ENCODE measurements around the gene PGM2L1.

DNA sequence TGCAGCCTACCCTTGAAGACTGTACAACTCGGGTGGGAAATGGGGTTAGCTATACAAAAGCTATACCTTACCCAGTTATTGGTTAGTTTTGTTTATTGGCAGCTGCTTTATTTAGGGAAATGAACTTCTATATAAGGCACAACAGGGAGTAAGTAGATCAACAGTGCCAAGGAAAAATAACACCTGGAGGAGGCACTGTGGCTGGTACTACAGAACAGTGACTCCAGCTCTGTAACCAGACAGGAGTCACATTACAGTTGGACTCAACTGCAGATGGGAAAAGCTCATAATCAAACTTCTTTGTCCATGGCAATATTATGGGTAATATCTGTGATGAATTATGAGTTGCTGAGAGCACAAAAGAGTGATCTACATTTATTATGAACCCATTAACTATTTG, 100.7 kb downstream of the PGM2L1 start:
- TF ChIP-seq, protein P1, sequence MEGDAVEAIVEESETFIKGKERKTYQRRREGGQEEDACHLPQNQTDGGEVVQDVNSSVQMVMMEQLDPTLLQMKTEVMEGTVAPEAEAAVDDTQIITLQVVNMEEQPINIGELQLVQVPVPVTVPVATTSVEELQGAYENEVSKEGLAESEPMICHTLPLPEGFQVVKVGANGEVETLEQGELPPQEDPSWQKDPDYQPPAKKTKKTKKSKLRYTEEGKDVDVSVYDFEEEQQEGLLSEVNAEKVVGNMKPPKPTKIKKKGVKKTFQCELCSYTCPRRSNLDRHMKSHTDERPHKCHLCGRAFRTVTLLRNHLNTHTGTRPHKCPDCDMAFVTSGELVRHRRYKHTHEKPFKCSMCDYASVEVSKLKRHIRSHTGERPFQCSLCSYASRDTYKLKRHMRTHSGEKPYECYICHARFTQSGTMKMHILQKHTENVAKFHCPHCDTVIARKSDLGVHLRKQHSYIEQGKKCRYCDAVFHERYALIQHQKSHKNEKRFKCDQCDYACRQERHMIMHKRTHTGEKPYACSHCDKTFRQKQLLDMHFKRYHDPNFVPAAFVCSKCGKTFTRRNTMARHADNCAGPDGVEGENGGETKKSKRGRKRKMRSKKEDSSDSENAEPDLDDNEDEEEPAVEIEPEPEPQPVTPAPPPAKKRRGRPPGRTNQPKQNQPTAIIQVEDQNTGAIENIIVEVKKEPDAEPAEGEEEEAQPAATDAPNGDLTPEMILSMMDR (conservative IDR thresholded peaks at IDR 0.05; ENCODE audit: low read depth, low read length): no peak
- TF ChIP-seq POLR2A (IDR thresholded peaks at IDR 0.05; ENCODE audit: low read depth, low read length): no peak
- TF ChIP-seq RCOR1 (IDR thresholded peaks at IDR 0.05; ENCODE audit: insufficient replicate concordance, low read length): no peak
- TF ChIP-seq RFX5 (IDR thresholded peaks at IDR 0.05; ENCODE audit: low read depth, low read length): no peak
- TF ChIP-seq, protein P2, sequence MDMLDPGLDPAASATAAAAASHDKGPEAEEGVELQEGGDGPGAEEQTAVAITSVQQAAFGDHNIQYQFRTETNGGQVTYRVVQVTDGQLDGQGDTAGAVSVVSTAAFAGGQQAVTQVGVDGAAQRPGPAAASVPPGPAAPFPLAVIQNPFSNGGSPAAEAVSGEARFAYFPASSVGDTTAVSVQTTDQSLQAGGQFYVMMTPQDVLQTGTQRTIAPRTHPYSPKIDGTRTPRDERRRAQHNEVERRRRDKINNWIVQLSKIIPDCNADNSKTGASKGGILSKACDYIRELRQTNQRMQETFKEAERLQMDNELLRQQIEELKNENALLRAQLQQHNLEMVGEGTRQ (IDR thresholded peaks at IDR 0.05; ENCODE audit: low read depth, low read length): no peak
- no peak for TF ChIP-seq FOS (IDR thresholded peaks at IDR 0.05; ENCODE audit: low read depth, low read length)
- TF ChIP-seq MAFK (IDR thresholded peaks at IDR 0.05; ENCODE audit: low read depth, low read length): no peak
